Suprapubic skin (tissue), 4 donors: Measurements from ENCODE around the gene GAK.

Experiments
- EP300 ChIP-seq: sonication (generic); formaldehyde crosslinking; IDR thresholded peaks from one replicate; pipeline ENCODE4 v1.6.1; 2017; ENCODE audit warnings: antibody characterized with exemption
- POLR2A ChIP-seq, 2 donors: fragments of 450-650 bp; IDR thresholded peaks; one replicate each; pipeline ENCODE4 v1.6.1; 2017; ENCODE audit warnings: antibody characterized with exemption in 2 of 2, mild to moderate bottlenecking in 2 of 2, moderate library complexity in 2 of 2
- POLR2AphosphoS5 ChIP-seq, 3 donors: sonication (generic); formaldehyde crosslinking; IDR thresholded peaks; one replicate each; pipeline ENCODE4 v1.6.1; 2017; ENCODE audit warnings: antibody characterized with exemption in 3 of 3
- TF ChIP-seq, protein P1 (sequence below), 2 donors: fragments of 200-600 bp in 1 of 2; fragments of 450-650 bp in 1 of 2; sonication (generic) in 1 of 2; IDR thresholded peaks; one replicate each; pipeline ENCODE4 v1.5.1; 2016 to 2019; ENCODE audit warnings: antibody characterized with exemption in 2 of 2, mild to moderate bottlenecking in 1 of 2, moderate library complexity in 1 of 2

GRCh38 chr4:882646-883045, 49.5 kb downstream of the GAK start:
- TF ChIP-seq, protein P1, sequence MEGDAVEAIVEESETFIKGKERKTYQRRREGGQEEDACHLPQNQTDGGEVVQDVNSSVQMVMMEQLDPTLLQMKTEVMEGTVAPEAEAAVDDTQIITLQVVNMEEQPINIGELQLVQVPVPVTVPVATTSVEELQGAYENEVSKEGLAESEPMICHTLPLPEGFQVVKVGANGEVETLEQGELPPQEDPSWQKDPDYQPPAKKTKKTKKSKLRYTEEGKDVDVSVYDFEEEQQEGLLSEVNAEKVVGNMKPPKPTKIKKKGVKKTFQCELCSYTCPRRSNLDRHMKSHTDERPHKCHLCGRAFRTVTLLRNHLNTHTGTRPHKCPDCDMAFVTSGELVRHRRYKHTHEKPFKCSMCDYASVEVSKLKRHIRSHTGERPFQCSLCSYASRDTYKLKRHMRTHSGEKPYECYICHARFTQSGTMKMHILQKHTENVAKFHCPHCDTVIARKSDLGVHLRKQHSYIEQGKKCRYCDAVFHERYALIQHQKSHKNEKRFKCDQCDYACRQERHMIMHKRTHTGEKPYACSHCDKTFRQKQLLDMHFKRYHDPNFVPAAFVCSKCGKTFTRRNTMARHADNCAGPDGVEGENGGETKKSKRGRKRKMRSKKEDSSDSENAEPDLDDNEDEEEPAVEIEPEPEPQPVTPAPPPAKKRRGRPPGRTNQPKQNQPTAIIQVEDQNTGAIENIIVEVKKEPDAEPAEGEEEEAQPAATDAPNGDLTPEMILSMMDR (IDR thresholded peaks at IDR 0.05): no peak
- TF ChIP-seq POLR2A (IDR thresholded peaks at IDR 0.05) (no peak), EP300 (no peak), POLR2AphosphoS5 (IDR thresholded peaks at IDR 0.05) (no peak)
